ENCODE measurements around the gene NAGS. TPM values are rescaled to one million over a fixed set of nuclear protein-coding genes. Genes with fewer than 3 reads are reported as not detected.
"Not testable (repeated sequence)": the region's sequence is repeated elsewhere in the genome, so short reads cannot be mapped to it uniquely, and the experiment has no call there.

NAGS gene
- total RNA-seq, 1 experiment from 2014 or later = 3.1 TPM

DNA sequence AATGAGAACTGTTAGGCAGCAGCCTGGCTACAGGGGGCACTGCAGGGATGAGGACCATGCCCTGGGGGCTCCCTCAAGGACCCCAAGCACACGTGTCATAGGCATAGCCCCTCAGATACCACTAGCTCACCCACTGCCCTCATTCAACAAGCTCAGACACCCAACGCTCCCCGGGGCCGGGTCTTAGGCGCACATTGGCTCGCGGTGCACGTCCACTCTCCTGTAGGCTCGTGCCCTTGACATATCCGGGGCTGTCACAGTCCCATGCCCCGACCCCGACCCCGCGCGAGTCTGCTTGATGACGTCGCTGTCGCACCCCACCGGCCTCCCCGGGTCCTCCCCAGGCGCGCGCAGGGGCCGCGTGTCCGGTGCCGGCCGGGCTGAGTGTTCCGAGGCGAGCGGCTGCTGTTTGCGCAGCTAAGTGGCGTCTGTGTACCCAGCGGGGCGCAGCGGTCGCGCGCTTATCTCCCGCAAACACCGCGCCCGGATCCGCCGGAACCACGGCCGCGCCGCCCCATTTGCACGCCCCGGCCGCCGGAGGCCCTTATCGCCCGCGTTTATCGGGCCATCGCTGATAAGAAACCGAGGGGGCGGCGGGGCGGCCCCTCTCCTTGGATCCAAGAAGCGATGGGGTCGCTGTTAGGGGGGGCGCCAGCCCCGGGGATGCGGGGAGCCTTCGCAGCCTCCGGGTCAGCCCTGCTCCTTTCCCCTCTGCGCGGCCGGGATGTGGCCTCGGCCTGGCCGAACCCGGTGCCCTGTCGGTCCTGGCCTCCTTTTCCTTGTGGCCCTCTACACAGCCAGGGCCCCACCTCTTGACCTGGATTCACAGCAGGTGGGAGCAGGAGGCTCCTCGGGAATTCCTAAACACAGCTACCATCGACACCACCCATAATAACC is 20.7 kb upstream of the NAGS start:
- no peak for DNase-seq (ENCODE audit: low spot score)

DNA sequence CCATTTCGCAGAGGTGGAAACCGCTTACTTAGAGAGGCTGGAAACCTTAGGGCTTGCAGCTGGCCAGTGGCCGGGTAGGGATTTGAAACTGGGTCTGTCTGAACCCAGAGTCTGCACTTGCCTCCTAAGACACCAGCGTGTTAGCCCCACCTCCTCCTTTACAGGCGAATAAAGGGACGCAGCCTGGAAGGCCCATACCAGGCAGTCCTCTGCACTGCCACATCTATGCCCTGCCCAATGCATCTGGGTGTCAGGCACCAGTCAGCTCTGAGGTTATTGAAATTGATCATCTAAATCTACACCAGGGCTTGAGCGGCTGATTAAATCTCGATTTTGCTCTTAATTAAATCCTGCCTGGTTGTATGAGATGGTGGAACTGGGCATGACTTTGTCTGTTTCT is 19.9 kb upstream of the NAGS start:
- no peak for DNase-seq (ENCODE audit: low spot score)

DNA sequence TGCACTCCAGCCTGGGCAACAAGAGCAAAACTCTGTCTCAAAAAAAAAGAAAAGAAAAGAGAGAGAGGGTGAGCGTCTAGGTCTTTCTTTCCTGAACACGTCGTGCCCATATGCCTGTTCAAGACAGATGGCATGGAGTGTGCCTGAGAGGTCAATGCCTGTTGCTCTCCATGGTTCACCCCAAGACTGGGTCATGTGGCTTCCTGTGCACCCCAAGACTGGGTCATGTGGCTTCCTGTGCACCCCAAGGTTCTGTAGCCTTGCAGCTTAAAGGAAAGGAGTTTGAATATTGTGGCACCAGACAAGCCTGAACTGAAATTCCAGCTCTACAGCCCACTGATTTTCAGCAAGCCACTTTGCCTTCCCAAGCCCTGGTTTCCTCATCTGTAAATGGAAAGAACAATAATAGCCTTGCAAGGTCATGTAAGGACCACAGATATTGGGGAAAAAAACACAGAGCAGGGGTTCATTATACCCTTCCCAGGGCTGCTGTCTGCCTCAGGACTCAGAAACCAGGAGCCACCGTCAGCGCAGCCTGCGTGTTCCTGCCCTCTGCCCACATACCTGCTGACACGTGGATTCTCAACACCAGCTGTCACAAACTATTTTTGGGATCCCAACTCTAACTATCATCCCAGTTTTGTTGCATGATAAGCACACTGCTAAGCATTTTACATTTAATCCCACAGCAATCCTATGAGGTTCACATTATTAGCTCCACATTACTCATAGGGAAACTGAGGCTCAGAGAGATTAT is 18.0 kb upstream of the NAGS start:
- no peak for DNase-seq (ENCODE audit: low spot score)

DNA sequence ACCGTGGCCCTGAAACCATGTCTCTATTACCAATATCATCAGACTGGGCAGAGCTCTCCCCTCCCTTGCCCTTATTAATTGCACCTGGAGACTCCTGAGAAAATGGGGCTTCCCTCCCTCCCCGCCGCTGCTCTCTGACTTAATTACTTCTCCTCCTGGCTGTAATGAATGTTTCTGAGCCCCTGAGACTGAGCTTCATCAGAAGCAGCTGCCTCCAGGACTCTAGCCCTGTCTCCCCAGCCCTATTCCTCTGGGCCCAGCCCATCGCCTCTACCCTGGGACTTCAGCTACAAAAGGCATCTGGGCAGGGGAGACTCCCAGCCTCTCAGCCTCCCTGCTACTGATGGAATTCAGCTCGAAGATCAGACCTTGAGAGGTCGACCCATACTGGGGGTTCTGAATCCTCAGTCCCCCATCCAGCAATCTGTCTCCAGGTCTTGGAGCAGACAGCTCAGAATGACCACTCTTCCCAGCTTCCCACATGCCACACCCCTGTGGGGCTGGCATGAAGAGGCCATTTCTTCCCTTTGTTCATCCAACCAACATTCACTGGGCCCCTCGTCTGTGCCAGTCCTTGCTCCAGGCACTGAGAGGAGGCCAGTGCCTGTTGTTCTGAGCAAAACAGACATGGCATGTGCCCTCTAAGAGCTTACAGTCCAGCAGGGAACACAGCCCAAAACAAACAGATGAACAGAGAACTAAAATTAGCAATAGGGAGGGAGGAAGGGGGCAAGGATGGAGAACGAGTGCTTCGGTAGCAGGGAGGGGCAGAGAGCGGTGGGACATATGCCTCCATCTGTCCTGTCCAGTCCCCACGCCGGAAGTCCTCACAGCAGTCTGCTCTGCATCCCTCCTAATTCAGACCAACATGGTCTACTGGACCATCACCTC is 17.0 kb upstream of the NAGS start:
- no peak for DNase-seq (ENCODE audit: low spot score)

GRCh38 chr17:43988301-43988700 is 16.1 kb upstream of the NAGS start:
- DNase-seq (ENCODE audit: low spot score) = no peak

DNA sequence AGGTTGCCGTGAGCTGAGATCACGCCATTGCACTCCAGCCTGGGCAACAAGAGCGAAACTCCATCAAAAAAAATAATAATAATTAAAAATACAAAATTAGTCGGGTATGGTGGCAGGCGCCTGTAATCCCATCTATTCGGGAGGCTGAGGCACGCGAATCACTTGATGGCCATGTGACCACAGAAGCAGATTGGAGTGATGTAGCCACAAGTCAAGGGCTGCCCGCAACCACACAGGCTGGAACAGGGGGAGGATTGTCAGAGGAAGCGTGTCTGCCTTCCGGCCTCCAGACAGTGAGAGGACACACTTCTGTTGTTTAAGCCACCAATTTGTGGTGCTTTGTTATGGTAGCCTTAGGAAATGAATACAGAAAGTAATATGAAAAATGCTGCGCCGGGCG is 11.8 kb upstream of the NAGS start:
- no peak for DNase-seq (ENCODE audit: low spot score)

- peak; percentile 48 for DNase-seq (ENCODE audit: low spot score)
Measured at GRCh38 chr17:43994272-43995149, 9.9 kb upstream of the NAGS start.

DNA sequence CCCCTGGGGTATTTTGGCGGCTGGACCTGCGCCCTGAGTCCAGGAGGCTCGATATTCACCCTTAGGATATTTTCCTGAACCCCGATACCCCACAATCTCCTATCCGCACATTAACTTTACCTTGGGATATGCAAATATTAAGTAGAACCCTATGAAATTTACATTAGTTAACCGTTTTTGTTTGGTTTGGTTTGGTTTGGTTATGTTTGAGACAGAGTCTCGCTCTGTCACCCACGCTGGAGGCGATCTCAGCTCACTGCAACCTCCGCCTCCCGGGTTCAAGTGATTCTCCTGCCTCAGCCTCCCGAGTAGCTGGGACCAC is 9.3 kb upstream of the NAGS start:
- no peak for DNase-seq (ENCODE audit: low spot score)

DNA sequence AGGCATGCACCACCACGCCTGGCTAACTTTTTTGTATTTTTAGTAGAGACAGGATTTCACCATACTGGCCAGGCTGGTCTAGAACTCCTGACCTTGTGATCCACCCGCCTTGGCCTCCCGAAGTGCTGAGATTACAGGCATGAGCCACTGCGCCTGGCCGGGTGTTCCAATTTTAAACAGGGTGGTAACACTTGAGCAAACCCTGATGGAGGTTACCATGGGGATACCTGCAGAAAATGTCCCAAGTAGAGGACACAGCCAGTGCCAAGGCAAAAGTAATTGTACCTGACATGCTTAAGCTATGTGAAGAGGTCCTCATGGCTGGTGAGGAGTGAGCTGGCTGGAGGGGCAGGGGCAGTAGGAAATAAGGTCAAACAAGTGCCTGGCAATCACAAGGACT is 7.2 kb upstream of the NAGS start:
- not testable (repeated sequence) for DNase-seq (ENCODE audit: low spot score)

DNA sequence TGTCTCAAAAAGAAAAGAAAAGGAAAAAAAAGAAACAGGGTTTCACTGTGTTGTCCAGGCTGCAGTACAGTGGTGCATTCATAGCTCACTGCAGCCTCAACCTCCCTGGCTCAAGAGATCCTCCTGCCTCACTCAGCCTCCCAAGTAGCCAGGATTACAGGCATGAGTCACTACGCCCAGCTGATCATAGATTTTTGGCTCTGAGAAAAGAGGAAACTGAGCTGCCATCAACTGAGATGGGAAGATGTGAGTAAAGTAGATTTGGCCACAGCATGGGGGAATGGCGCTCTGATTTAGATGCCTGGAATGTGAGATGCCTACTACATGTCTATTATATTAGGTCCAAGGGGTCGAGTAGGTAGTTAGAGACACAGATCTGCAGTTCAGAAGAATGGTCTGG is 5.9 kb upstream of the NAGS start:
- no peak for DNase-seq (ENCODE audit: low spot score)

- DNase-seq (ENCODE audit: low spot score) = no peak
Measured at GRCh38 chr17:43999024-43999423, 5.4 kb upstream of the NAGS start.

GRCh38 chr17:44000141-44000860 is 4.1 kb upstream of the NAGS start:
- DNase-seq (ENCODE audit: low spot score) = no peak

GRCh38 chr17:44000871-44001460 is 3.5 kb upstream of the NAGS start:
- DNase-seq (ENCODE audit: low spot score) = no peak

GRCh38 chr17:44001461-44001920 is 2.9 kb upstream of the NAGS start:
- no peak for DNase-seq (ENCODE audit: low spot score)

- no peak for DNase-seq (ENCODE audit: low spot score)
Measured at GRCh38 chr17:44002141-44002848, 2.1 kb upstream of the NAGS start.

DNA sequence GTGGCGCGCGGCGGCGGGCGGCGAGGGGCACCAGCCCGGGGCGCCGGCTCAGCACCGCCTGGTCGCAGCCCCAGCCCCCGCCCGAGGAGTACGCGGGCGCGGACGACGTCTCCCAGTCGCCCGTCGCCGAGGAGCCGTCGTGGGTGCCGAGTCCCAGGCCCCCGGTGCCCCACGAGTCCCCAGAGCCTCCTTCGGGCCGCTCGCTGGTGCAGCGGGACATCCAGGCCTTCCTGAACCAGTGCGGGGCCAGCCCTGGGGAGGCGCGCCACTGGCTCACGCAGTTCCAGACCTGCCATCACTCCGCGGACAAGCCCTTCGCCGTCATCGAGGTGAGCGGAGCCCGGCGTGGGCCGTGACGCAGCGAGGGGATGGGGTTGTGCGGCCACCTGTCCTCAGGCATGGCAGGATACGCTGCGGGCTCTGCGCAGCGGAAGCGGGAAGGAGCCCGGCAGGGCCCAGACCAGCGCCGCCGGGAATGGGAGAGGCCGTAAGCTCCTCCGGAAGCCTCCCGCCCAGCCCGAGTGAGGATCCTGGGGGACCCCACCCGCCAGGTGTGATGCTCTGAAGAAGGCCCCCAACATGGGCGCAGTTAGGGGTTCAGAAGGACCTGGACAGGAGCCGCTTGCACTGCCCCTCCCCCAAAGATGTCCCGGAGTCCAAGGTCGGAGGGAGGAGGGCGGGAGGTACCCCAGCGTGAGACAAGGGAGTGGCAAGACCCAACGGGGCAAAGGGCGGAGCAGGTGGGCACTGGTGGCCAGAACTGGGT is 522 bp downstream of the NAGS start:
- no peak for DNase-seq (ENCODE audit: low spot score)

DNA sequence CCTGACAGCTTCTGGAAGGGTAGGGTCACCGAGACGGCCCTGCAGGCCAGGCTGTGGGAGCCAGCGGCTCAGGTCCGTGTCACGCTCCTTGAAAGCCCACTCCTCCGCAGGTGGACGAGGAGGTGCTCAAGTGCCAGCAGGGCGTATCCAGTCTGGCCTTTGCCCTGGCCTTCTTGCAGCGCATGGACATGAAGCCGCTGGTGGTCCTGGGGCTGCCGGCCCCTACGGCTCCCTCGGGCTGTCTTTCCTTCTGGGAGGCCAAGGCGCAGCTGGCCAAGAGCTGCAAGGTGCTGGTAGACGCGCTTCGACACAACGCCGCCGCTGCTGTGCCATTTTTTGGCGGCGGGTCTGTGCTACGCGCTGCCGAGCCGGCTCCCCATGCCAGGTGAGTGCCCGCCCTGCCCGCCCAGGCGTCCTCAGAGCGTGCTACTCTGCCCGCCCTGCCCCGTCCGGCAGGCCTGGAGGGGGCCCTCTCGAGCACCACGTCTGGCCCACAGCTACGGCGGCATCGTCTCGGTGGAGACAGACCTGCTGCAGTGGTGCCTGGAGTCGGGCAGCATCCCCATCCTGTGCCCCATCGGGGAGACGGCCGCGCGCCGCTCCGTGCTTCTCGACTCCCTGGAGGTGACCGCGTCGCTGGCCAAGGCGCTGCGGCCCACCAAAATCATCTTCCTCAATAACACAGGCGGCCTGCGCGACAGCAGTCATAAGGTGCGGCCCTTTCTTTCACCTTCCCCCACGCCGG is 1.3 kb downstream of the NAGS start:
- no peak for DNase-seq (ENCODE audit: low spot score)

DNA sequence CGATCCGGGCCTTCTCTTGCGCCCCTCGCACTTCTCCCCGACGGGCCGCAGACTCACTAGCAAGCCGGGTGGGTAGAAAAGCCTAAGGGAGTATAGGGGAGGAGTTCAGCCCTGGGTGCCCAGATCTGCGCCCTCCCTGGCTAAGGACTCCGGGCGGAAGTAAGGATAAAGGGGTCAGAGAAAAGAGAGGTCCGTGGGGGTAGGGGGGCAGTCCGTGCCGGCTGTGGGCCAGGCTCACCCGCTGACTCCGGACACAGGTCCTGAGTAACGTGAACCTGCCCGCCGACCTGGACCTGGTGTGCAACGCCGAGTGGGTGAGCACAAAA is 1.8 kb downstream of the NAGS start:
- DNase-seq (ENCODE audit: low spot score) = no peak

Measured in H4 (cell line).